GM12878 (cell line): ENCODE measurements around the gene VPS8. TPM values are rescaled to one million over a fixed set of nuclear protein-coding genes. Genes with fewer than 3 reads are reported as not detected.

Experiments
- CHD4 ChIP-seq: fragments of 200-600 bp; sonication (generic); IDR thresholded peaks from 2 replicates; pipeline ENCODE4 v1.6.1; 2016; ENCODE audit warnings: mild to moderate bottlenecking
- EP300 ChIP-seq, 2 experiments: fragments of 150-350 bp in 1 of 2; IDR thresholded peaks; 2 replicates each; pipeline ENCODE4 v1.6.1; 2011 to 2012; ENCODE audit warnings: low read depth in 2 of 2, low read length in 2 of 2, borderline replicate concordance in 1 of 2, improper control_type of control experiment in 1 of 2, inconsistent platforms in 1 of 2; ENCODE audit not compliant: control insufficient read depth in 1 of 2
- IKZF1 ChIP-seq: fragments of 450-650 bp; conservative IDR thresholded peaks from 2 replicates; pipeline ENCODE4 v1.6.1; 2017; ENCODE audit warnings: antibody characterized with exemption, mild to moderate bottlenecking
- NKRF ChIP-seq: fragments of 450-650 bp; conservative IDR thresholded peaks from 2 replicates; pipeline ENCODE4 v1.6.1; 2017; ENCODE audit warnings: mild to moderate bottlenecking, moderate library complexity
- SRF ChIP-seq, 2 experiments: IDR thresholded peaks; 2 replicates each; pipeline ENCODE4 v1.6.1; 2011; ENCODE audit warnings: low read depth in 2 of 2, low read length in 2 of 2, mild to moderate bottlenecking in 1 of 2, moderate library complexity in 1 of 2
- polyA plus RNA-seq, 11 experiments: library from polyadenylated mRNA; depleted of rRNA in 4 of 11; unstranded in 6 of 11; stranded (reverse) in 5 of 11; fragments of >200 nt; fragmentation: Nextera tagmentation in 4 of 11; fragmentation: Illumina TruSeq in 1 of 11; extraction: Ambion mirVana in 4 of 11; extraction: Trizol in 1 of 11; gene quantifications; 1 replicate in 1 of 11; 2 replicates in 10 of 11; pipeline versions ENCODE4 v1.2.1 to v1.2.3, GENCODE V29; 2011 to 2016; ENCODE audit warnings: inconsistent platforms in 2 of 11, missing spikeins in 2 of 11, low read depth in 1 of 11
- total RNA-seq, 4 experiments: library from RNA; depleted of rRNA in 3 of 4; stranded (reverse); fragments of >200 nt in 3 of 4; fragmentation: Illumina TruSeq in 1 of 4; extraction: Trizol in 1 of 4; gene quantifications; 2 replicates each; pipeline versions ENCODE4 v1.2.1 to v1.2.3, GENCODE V29; 2013 to 2021
- TF ChIP-seq, protein P1 (sequence below): fragments of 450-650 bp; IDR thresholded peaks from 2 replicates; pipeline ENCODE4 v1.6.1; 2014; ENCODE audit warnings: mild to moderate bottlenecking

The VPS8 gene
- total and polyA plus RNA-seq, 10 of the 15 experiments (the other 5 are each of a cell fraction or from before 2014, with no cell fraction given) = 8.9 to 34.7 (median 20.9) TPM

DNA sequence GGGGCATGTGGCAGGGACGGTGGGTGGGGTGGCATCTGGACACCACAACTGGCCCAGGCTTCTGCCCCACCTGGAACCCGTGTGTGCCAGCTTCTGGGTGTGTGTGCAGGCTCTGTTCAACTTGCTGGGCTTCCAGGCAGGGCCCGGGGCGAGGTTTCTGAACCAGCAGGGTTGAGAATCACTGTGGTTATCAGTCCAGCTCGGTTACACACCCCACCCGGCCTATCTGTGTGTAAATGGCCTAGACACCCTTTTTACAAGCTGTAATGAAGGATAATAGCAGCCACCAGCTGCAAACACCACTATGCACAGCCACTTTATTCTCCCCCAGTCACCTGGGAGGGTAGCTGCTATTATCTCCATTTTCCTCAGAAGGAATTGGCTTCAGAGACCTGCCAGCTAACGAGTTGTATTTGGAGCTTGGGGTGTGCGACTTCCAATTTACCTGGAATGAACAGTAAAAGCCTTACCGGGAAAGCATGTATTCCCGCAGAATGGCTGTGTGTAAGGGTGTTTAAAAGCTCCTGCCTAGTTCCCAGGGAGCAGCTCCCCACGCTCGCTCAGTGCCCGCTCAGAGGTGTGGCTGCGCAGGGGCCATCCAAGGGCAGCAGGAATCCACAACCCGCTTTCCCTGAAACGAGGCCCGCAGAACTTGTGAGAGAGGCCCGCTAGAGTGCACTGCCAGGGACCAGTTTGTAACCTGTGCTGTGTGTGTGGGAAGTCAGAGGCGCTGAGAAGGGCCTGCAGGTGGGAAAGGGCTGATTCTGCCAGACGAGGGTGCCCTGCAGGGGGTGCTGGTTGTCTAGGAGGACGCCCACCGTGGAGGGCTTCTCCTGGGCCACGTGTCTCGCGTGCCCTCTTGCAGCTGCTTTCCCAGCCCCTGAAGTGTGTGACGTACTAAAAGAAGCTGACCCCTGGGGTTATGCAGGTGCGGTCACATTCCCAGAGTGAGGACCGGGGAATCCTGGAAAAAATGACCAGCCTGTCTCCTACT lies 257.4 kb downstream of the VPS8 start (continued):
- no peak for TF ChIP-seq NKRF
- TF ChIP-seq IKZF1 = no peak
- no peak for TF ChIP-seq SRF (IDR thresholded peaks at IDR 0.05; ENCODE audit: low read depth in 2 of 2, low read length in 2 of 2)
- TF ChIP-seq, protein P1, sequence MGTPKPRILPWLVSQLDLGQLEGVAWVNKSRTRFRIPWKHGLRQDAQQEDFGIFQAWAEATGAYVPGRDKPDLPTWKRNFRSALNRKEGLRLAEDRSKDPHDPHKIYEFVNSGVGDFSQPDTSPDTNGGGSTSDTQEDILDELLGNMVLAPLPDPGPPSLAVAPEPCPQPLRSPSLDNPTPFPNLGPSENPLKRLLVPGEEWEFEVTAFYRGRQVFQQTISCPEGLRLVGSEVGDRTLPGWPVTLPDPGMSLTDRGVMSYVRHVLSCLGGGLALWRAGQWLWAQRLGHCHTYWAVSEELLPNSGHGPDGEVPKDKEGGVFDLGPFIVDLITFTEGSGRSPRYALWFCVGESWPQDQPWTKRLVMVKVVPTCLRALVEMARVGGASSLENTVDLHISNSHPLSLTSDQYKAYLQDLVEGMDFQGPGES = no peak
- TF ChIP-seq EP300 (IDR thresholded peaks at IDR 0.05; ENCODE audit: borderline replicate concordance in 1 of 2, control insufficient read depth in 1 of 2, low read depth in 2 of 2, low read length in 2 of 2) = no peak
- no peak for TF ChIP-seq CHD4
